Measurements from ENCODE around the gene PIH1D1. TPM values are rescaled to one million over a fixed set of nuclear protein-coding genes. Genes with fewer than 3 reads are reported as not detected.

PIH1D1 gene
- total and polyA plus RNA-seq, 2 of the 13 experiments (the other 11 are each of a cell fraction or from before 2014, with no cell fraction given): 110 to 137 TPM

DNA sequence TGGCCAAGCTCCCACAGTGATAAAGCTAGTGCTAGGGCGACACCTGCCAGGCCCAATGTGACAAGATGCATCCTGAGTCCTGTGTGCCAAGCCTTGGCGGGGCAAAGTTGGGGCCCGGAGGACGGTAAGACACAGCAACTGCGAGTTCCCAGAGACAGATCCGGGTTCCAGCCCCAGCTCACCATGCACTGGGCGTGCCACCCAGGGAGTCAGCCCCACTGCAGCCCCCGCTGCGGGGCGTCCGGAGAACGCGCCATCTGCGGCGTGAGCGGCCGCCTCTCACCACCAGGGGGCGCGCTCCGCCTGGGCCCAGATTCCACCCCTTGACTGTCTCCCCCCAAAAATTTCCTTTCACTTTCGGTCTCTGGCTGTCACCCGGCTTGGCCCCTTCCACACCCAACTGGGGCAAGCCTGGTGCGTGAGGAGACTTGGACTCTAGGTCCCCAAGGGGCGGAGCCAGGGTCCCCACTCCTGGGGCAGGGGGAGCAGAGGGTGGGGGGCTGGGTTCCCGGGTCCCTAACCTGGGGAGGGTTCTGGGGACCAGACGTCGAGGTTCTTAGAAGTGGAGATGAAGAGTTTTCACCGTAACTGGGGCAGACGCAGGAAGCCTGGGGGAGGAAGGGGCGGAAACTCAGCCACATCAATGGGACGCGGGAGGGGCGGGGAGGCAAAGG, 22.4 kb upstream of the PIH1D1 start, which contains the start of gene FLT3LG (continued):
- TF ChIP-seq, protein P1, sequence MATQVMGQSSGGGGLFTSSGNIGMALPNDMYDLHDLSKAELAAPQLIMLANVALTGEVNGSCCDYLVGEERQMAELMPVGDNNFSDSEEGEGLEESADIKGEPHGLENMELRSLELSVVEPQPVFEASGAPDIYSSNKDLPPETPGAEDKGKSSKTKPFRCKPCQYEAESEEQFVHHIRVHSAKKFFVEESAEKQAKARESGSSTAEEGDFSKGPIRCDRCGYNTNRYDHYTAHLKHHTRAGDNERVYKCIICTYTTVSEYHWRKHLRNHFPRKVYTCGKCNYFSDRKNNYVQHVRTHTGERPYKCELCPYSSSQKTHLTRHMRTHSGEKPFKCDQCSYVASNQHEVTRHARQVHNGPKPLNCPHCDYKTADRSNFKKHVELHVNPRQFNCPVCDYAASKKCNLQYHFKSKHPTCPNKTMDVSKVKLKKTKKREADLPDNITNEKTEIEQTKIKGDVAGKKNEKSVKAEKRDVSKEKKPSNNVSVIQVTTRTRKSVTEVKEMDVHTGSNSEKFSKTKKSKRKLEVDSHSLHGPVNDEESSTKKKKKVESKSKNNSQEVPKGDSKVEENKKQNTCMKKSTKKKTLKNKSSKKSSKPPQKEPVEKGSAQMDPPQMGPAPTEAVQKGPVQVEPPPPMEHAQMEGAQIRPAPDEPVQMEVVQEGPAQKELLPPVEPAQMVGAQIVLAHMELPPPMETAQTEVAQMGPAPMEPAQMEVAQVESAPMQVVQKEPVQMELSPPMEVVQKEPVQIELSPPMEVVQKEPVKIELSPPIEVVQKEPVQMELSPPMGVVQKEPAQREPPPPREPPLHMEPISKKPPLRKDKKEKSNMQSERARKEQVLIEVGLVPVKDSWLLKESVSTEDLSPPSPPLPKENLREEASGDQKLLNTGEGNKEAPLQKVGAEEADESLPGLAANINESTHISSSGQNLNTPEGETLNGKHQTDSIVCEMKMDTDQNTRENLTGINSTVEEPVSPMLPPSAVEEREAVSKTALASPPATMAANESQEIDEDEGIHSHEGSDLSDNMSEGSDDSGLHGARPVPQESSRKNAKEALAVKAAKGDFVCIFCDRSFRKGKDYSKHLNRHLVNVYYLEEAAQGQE (IDR thresholded peaks at IDR 0.05; ENCODE audit: borderline replicate concordance in 1 of 2, low read depth in 1 of 2, low read length in 2 of 2): no peak
- TF ChIP-seq ZZZ3 (CRISPR knock-in tag; IDR thresholded peaks at IDR 0.05; ENCODE audit: borderline replicate concordance): no peak
- no peak for TF ChIP-seq ZNF841 (CRISPR knock-in tag; IDR thresholded peaks at IDR 0.05; ENCODE audit: borderline replicate concordance)
- TF ChIP-seq ZNF646 (CRISPR knock-in tag; IDR thresholded peaks at IDR 0.05): no peak
- no peak for TF ChIP-seq ATF3 (CRISPR knock-in tag; IDR thresholded peaks at IDR 0.05)
- no peak for TF ChIP-seq ZNF563 (CRISPR knock-in tag; IDR thresholded peaks at IDR 0.05)
- no peak for TF ChIP-seq MZF1 (CRISPR knock-in tag; IDR thresholded peaks at IDR 0.05; ENCODE audit: borderline replicate concordance)
- TF ChIP-seq RFX5 (IDR thresholded peaks at IDR 0.05; ENCODE audit: low read depth, low read length): no peak
- TF ChIP-seq, protein P2, sequence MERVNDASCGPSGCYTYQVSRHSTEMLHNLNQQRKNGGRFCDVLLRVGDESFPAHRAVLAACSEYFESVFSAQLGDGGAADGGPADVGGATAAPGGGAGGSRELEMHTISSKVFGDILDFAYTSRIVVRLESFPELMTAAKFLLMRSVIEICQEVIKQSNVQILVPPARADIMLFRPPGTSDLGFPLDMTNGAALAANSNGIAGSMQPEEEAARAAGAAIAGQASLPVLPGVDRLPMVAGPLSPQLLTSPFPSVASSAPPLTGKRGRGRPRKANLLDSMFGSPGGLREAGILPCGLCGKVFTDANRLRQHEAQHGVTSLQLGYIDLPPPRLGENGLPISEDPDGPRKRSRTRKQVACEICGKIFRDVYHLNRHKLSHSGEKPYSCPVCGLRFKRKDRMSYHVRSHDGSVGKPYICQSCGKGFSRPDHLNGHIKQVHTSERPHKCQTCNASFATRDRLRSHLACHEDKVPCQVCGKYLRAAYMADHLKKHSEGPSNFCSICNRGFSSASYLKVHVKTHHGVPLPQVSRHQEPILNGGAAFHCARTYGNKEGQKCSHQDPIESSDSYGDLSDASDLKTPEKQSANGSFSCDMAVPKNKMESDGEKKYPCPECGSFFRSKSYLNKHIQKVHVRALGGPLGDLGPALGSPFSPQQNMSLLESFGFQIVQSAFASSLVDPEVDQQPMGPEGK (CRISPR knock-in tag; IDR thresholded peaks at IDR 0.05): peak; percentile 95
- TF ChIP-seq ZNF10 (CRISPR knock-in tag; IDR thresholded peaks at IDR 0.05; ENCODE audit: borderline replicate concordance, low read depth): no peak
- no peak for TF ChIP-seq HOXA9 (CRISPR knock-in tag; IDR thresholded peaks at IDR 0.05; ENCODE audit: borderline replicate concordance)
- TF ChIP-seq SKI (IDR thresholded peaks at IDR 0.05; ENCODE audit: partially characterized antibody): no peak
